ENCODE results near the gene TERT. TPM values are rescaled to one million over a fixed set of nuclear protein-coding genes. Genes with fewer than 3 reads are reported as not detected.

The TERT gene
- total and polyA plus RNA-seq, 2 donors (not counting 1 experiment from before 2014, with no cell fraction given) = 0.24 to 0.39 TPM

GRCh38 chr5:1214163-1214935, 80.5 kb downstream of the TERT start:
- Mint-ChIP-seq H3K4me3 (no peak overlapping the region), H3K9me3 (ENCODE audit: insufficient read depth) (no peaks in the 10 kb centered on the region), H3K27ac (no peak overlapping the region), H3K4me1 (no peaks in the 10 kb centered on the region), H3K27me3 (peaks cover 8% of the 10 kb centered on the region)
- intact Hi-C loops (cut with micrococcal nuclease) = no loop called here
- POLR2A ChIA-PET = no interaction called here
- Histone ChIP-seq H3K4me2 (replicated peaks; ENCODE audit: low read depth, low read length, poor library complexity, severe bottlenecking) (no peak overlapping the region), H3K79me2 (ENCODE audit: control insufficient read depth, insufficient read depth, low read length) (no peaks in the 10 kb centered on the region), H3K4me3 (ENCODE audit: control extremely low read depth in 1 of 5, extremely low read depth in 1 of 5, insufficient read depth in 1 of 5, low read depth in 2 of 5, low read length in 4 of 5) (no peak overlapping the region), H3K36me3 (replicated peaks in 1 of 2; ENCODE audit: control extremely low read depth in 1 of 2, control insufficient read depth in 1 of 2, extremely low read depth in 1 of 2, insufficient read depth in 2 of 2, low read length in 1 of 2) (no peaks in the 10 kb centered on the region), H3K4me1 (ENCODE audit: control insufficient read depth in 2 of 2, insufficient read depth in 2 of 2, low read length in 2 of 2) (no peaks in the 10 kb centered on the region), H3K27me3 (replicated peaks in 1 of 4; ENCODE audit: control extremely low read depth in 1 of 4, control insufficient read depth in 3 of 4, insufficient read depth in 4 of 4, low read length in 3 of 4) (no peaks in the 10 kb centered on the region), H2AFZ (ENCODE audit: insufficient read depth, low read depth, low read length, poor library complexity, severe bottlenecking) (no peak overlapping the region), H3K9ac (ENCODE audit: low read length) (no peak overlapping the region), H3K9me3 (ENCODE audit: control extremely low read depth in 1 of 3, control insufficient read depth in 2 of 3, insufficient read depth in 1 of 3, low read length in 2 of 3) (peaks cover 0 to 28% (median 0%) of the 10 kb centered on the region in 3 donors), H4K20me1 (ENCODE audit: control insufficient read depth, insufficient read depth, low read length, poor library complexity, severe bottlenecking) (no peaks in the 10 kb centered on the region), H3K27ac (ENCODE audit: low read length in 2 of 2) (no peak overlapping the region)
- CTCF ChIA-PET = no interaction called here
- WGBS (ENCODE audit: insufficient coverage) = 93% methylated on average over 15 of the region's 22 CpGs
- DNase-seq (no peak), ATAC-seq (ENCODE audit: low read depth) (no peak)
- TF ChIP-seq, protein P1, sequence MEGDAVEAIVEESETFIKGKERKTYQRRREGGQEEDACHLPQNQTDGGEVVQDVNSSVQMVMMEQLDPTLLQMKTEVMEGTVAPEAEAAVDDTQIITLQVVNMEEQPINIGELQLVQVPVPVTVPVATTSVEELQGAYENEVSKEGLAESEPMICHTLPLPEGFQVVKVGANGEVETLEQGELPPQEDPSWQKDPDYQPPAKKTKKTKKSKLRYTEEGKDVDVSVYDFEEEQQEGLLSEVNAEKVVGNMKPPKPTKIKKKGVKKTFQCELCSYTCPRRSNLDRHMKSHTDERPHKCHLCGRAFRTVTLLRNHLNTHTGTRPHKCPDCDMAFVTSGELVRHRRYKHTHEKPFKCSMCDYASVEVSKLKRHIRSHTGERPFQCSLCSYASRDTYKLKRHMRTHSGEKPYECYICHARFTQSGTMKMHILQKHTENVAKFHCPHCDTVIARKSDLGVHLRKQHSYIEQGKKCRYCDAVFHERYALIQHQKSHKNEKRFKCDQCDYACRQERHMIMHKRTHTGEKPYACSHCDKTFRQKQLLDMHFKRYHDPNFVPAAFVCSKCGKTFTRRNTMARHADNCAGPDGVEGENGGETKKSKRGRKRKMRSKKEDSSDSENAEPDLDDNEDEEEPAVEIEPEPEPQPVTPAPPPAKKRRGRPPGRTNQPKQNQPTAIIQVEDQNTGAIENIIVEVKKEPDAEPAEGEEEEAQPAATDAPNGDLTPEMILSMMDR (IDR thresholded peaks at IDR 0.05) = no peak
- no peak for TF ChIP-seq EZH2 (IDR thresholded peaks at IDR 0.05; ENCODE audit: borderline replicate concordance, insufficient read depth, low read depth, low read length, poor library complexity, severe bottlenecking)

- Histone ChIP-seq H3K79me2 (ENCODE audit: control insufficient read depth, insufficient read depth, low read length) (no peaks in the 10 kb centered on the region), H3K4me1 (ENCODE audit: control insufficient read depth in 2 of 2, insufficient read depth in 2 of 2, low read length in 2 of 2) (no peaks in the 10 kb centered on the region), H3K27me3 (replicated peaks in 1 of 4; ENCODE audit: control extremely low read depth in 1 of 4, control insufficient read depth in 3 of 4, insufficient read depth in 4 of 4, low read length in 3 of 4) (no peaks in the 10 kb centered on the region), H4K20me1 (ENCODE audit: control insufficient read depth, insufficient read depth, low read length, poor library complexity, severe bottlenecking) (no peaks in the 10 kb centered on the region), H3K4me3 (ENCODE audit: control extremely low read depth in 1 of 5, extremely low read depth in 1 of 5, insufficient read depth in 1 of 5, low read depth in 2 of 5, low read length in 4 of 5) (no peak overlapping the region), H3K9me3 (ENCODE audit: control extremely low read depth in 1 of 3, control insufficient read depth in 2 of 3, insufficient read depth in 1 of 3, low read length in 2 of 3) (peaks cover 0 to 28% (median 0%) of the 10 kb centered on the region in 3 donors), H3K36me3 (replicated peaks in 1 of 2; ENCODE audit: control extremely low read depth in 1 of 2, control insufficient read depth in 1 of 2, extremely low read depth in 1 of 2, insufficient read depth in 2 of 2, low read length in 1 of 2) (no peaks in the 10 kb centered on the region), H3K4me2 (replicated peaks; ENCODE audit: low read depth, low read length, poor library complexity, severe bottlenecking) (no peak overlapping the region), H3K27ac (ENCODE audit: low read length in 2 of 2) (no peak overlapping the region), H3K9ac (ENCODE audit: low read length) (no peak overlapping the region), H2AFZ (ENCODE audit: insufficient read depth, low read depth, low read length, poor library complexity, severe bottlenecking) (no peak overlapping the region)
- Mint-ChIP-seq H3K27me3 (peaks cover 5% of the 10 kb centered on the region), H3K4me3 (no peak overlapping the region), H3K4me1 (no peaks in the 10 kb centered on the region), H3K9me3 (ENCODE audit: insufficient read depth) (no peaks in the 10 kb centered on the region), H3K27ac (no peak overlapping the region)
- POLR2A ChIA-PET = no interaction called here
- intact Hi-C loops (cut with micrococcal nuclease) = no loop called here
- DNase-seq (no peak), ATAC-seq (ENCODE audit: low read depth) (no peak)
- TF ChIP-seq EZH2 (IDR thresholded peaks at IDR 0.05; ENCODE audit: borderline replicate concordance, insufficient read depth, low read depth, low read length, poor library complexity, severe bottlenecking) = no peak
- TF ChIP-seq, protein P1 (IDR thresholded peaks at IDR 0.05) = no peak
- CTCF ChIA-PET = no interaction called here
- WGBS (ENCODE audit: insufficient coverage) = 87% methylated on average over 20 of the region's 25 CpGs
These were observed 81.2 kb downstream of the TERT start for GRCh38 chr5:1213508-1214162.
